Measurements from ENCODE around the gene LDLR. TPM values are rescaled to one million over a fixed set of nuclear protein-coding genes. Genes with fewer than 3 reads are reported as not detected.

The LDLR gene
- total RNA-seq, 2 donors from 2014 or later, result 61.0 to 101 TPM

GRCh38 chr19:11125994-11126685, 36.9 kb downstream of the LDLR start:
- DNase-seq, result peak; percentile 95
- 74 to 91% methylated on average over 9 to 11 of the region's 11 CpGs for WGBS, 2 experiments (ENCODE audit: insufficient coverage in 1 of 2, insufficient read length in 1 of 2)
- Mint-ChIP-seq H3K9me3 (no peaks in the 10 kb centered on the region), H3K27ac (peak overlapping the region; percentile 84), H3K4me3 (no peak overlapping the region), H3K27me3 (ENCODE audit: insufficient read depth) (no peaks in the 10 kb centered on the region), H3K4me1 (peaks cover 2% of the 10 kb centered on the region), H3K36me3 (ENCODE audit: low read depth) (peaks cover 56% of the 10 kb centered on the region)
- Histone ChIP-seq H3K9me3 (ENCODE audit: control insufficient read depth, low read length) (no peaks in the 10 kb centered on the region), H3K27me3 (ENCODE audit: control insufficient read depth, insufficient read depth, low read length, poor library complexity, severe bottlenecking) (no peaks in the 10 kb centered on the region), H3K4me1 (ENCODE audit: control insufficient read depth, insufficient read depth, low read length) (no peaks in the 10 kb centered on the region), H3K9ac (ENCODE audit: extremely low read depth, low read length, poor library complexity, severe bottlenecking) (no peak overlapping the region), H3K27ac (ENCODE audit: low read depth, low read length) (no peak overlapping the region), H3K36me3 (ENCODE audit: control insufficient read depth, insufficient read depth, low read length) (peaks cover 76% of the 10 kb centered on the region), H3K4me3 (ENCODE audit: low read length) (no peak overlapping the region)
- peak; percentile 87 for TF ChIP-seq CTCF (conservative IDR thresholded peaks at IDR 0.05)

- Mint-ChIP-seq H3K27ac (no peak overlapping the region), H3K36me3 (ENCODE audit: low read depth) (peaks cover 66% of the 10 kb centered on the region), H3K4me3 (no peak overlapping the region), H3K4me1 (peaks cover 2% of the 10 kb centered on the region), H3K27me3 (ENCODE audit: insufficient read depth) (no peaks in the 10 kb centered on the region), H3K9me3 (no peaks in the 10 kb centered on the region)
- H3K4me3 ChIP-seq (ENCODE audit: low read length), result no peak overlapping the region
- TF ChIP-seq CTCF (conservative IDR thresholded peaks at IDR 0.05), result no peak
- no peak overlapping the region for H3K9ac ChIP-seq (ENCODE audit: extremely low read depth, low read length, poor library complexity, severe bottlenecking)
- peaks cover 88% of the 10 kb centered on the region for H3K36me3 ChIP-seq (ENCODE audit: control insufficient read depth, insufficient read depth, low read length)
- no peak overlapping the region for H3K27ac ChIP-seq (ENCODE audit: low read depth, low read length)
- H3K4me1 ChIP-seq (ENCODE audit: control insufficient read depth, insufficient read depth, low read length), result no peaks in the 10 kb centered on the region
- H3K9me3 ChIP-seq (ENCODE audit: control insufficient read depth, low read length), result no peaks in the 10 kb centered on the region
- no peak for DNase-seq
- 84 to 86% methylated on average over 10 to 15 of the region's 15 CpGs for WGBS, 2 experiments (ENCODE audit: insufficient coverage in 1 of 2, insufficient read length in 1 of 2)
- H3K27me3 ChIP-seq (ENCODE audit: control insufficient read depth, insufficient read depth, low read length, poor library complexity, severe bottlenecking), result no peaks in the 10 kb centered on the region
Measured at GRCh38 chr19:11127905-11128304, 38.6 kb downstream of the LDLR start.

- Mint-ChIP-seq H3K4me3 (no peak overlapping the region), H3K4me1 (peaks cover 2% of the 10 kb centered on the region), H3K36me3 (ENCODE audit: low read depth) (peaks cover 64% of the 10 kb centered on the region), H3K9me3 (peaks cover 3% of the 10 kb centered on the region), H3K27me3 (ENCODE audit: insufficient read depth) (no peaks in the 10 kb centered on the region), H3K27ac (peak overlapping the region; percentile 79)
- Histone ChIP-seq H3K36me3 (ENCODE audit: control insufficient read depth, insufficient read depth, low read length) (peaks cover 73% of the 10 kb centered on the region), H3K4me3 (ENCODE audit: low read length) (no peak overlapping the region), H3K4me1 (ENCODE audit: control insufficient read depth, insufficient read depth, low read length) (no peaks in the 10 kb centered on the region), H3K27me3 (ENCODE audit: control insufficient read depth, insufficient read depth, low read length, poor library complexity, severe bottlenecking) (no peaks in the 10 kb centered on the region), H3K9me3 (ENCODE audit: control insufficient read depth, low read length) (no peaks in the 10 kb centered on the region), H3K9ac (ENCODE audit: extremely low read depth, low read length, poor library complexity, severe bottlenecking) (no peak overlapping the region), H3K27ac (ENCODE audit: low read depth, low read length) (peak overlapping the region; percentile 29)
- peak; percentile 90 for TF ChIP-seq CTCF (conservative IDR thresholded peaks at IDR 0.05)
- peak; percentile 96 for DNase-seq
- 72 to 77% methylated on average over 17 to 19 of the region's 19 CpGs for WGBS, 2 experiments (ENCODE audit: insufficient coverage in 1 of 2, insufficient read length in 1 of 2)
Measured at GRCh38 chr19:11130824-11131455, 41.7 kb downstream of the LDLR start.

Measured in endodermal cell (in vitro differentiated cells).